Gastroesophageal sphincter (tissue), 4 donors: ENCODE data around the gene SST. TPM values are rescaled to one million over a fixed set of nuclear protein-coding genes. Genes with fewer than 3 reads are reported as not detected.

Source experiments
- ATAC-seq: fragments of 150-250 bp; one replicate; pipeline ENCODE4 v1.9.1; 2016; ENCODE audit warnings: mild to moderate bottlenecking, moderate library complexity
- H3K27ac ChIP-seq, 4 donors: fragments of 200-600 bp; sonication (generic) in 3 of 4; 1 replicate in 3 of 4; 2 replicates in 1 of 4; pipeline ENCODE4 v1.5.1; 2016 to 2019
- H3K27me3 ChIP-seq: fragments of 200-600 bp; sonication (generic); one replicate; pipeline ENCODE4 v1.5.1; 2019
- H3K36me3 ChIP-seq, 2 donors: fragments of 200-600 bp; sonication (generic); one replicate each; pipeline ENCODE4 v1.5.1; 2019; ENCODE audit warnings: control low read depth in 1 of 2
- H3K4me1 ChIP-seq, 3 donors: fragments of 200-600 bp; sonication (generic); 1 replicate in 2 of 3; 2 replicates in 1 of 3; pipeline ENCODE4 v1.5.1; 2016 to 2019; ENCODE audit warnings: control low read depth in 2 of 3
- H3K4me3 ChIP-seq, 2 donors: fragments of 200-600 bp; sonication (generic); one replicate each; pipeline ENCODE4 v1.5.1; 2019; ENCODE audit warnings: mild to moderate bottlenecking in 1 of 2, moderate library complexity in 1 of 2
- H3K9me3 ChIP-seq, 3 donors: fragments of 200-600 bp; sonication (generic); one replicate each; pipeline ENCODE4 v1.5.1; 2017 to 2019; ENCODE audit warnings: control low read depth in 2 of 3
- CTCF ChIP-seq, 4 experiments: fragments of 200-600 bp in 2 of 4; fragments of 450-650 bp in 2 of 4; sonication (generic) in 1 of 4; IDR thresholded peaks; one replicate each; pipeline ENCODE4 v1.5.1; 2017 to 2019; ENCODE audit warnings: antibody characterized with exemption in 4 of 4, mild to moderate bottlenecking in 2 of 4, moderate library complexity in 2 of 4
- EP300 ChIP-seq: sonication (generic); formaldehyde crosslinking; IDR thresholded peaks from one replicate; pipeline ENCODE4 v1.6.1; 2017; ENCODE audit warnings: antibody characterized with exemption, mild to moderate bottlenecking
- POLR2A ChIP-seq, 2 donors: fragments of 450-650 bp; IDR thresholded peaks; one replicate each; pipeline ENCODE4 v1.6.1; 2017; ENCODE audit warnings: antibody characterized with exemption in 2 of 2, mild to moderate bottlenecking in 2 of 2, moderate library complexity in 1 of 2
- POLR2AphosphoS5 ChIP-seq: sonication (generic); formaldehyde crosslinking; IDR thresholded peaks from one replicate; pipeline ENCODE4 v1.6.1; 2017; ENCODE audit warnings: antibody characterized with exemption
- WGBS, 2 donors: methylation state at CpG; one replicate each; pipeline ENCODE4 v1.1.5; 2018; ENCODE audit warnings: low coverage in 1 of 2; 5-methylcytosine and 5-hydroxymethylcytosine counted together
- total RNA-seq, 4 donors: library from RNA; depleted of rRNA; stranded (reverse); fragments of >200 nt; gene quantifications; one replicate each; pipeline ENCODE4 v1.1.0, GENCODE V29; 2016

Gene SST
- total RNA-seq, 4 donors from 2014 or later: 0.81 to 2.2 (median 1.2) TPM; not detected in 1

GRCh38 chr3:187695449-187695848, 25.3 kb upstream of the SST start:
- H3K36me3 ChIP-seq: no peaks in the 10 kb centered on the region
- WGBS, 2 donors: 41% methylated on average over 4 of the region's 4 CpGs; no CpG with 5 or more reads in 1 of the 2 donors
- TF ChIP-seq POLR2AphosphoS5 (no peak), CTCF (IDR thresholded peaks at IDR 0.05) (no peak), POLR2A (IDR thresholded peaks at IDR 0.05) (no peak), EP300 (no peak)

GRCh38 chr3:187694801-187695200, 24.6 kb upstream of the SST start:
- no peak for ATAC-seq
- 38 to 100% methylated on average over 3 of the region's 3 CpGs for WGBS, 2 donors
- H3K4me1 ChIP-seq: no peaks in the 10 kb centered on the region
- H3K27me3 ChIP-seq: no peaks in the 10 kb centered on the region
- no peak overlapping the region for H3K4me3 ChIP-seq
- H3K9me3 ChIP-seq: no peaks in the 10 kb centered on the region
- no peak overlapping the region for H3K27ac ChIP-seq
- H3K36me3 ChIP-seq: no peaks in the 10 kb centered on the region
- TF ChIP-seq EP300 (no peak), POLR2A (IDR thresholded peaks at IDR 0.05) (no peak), POLR2AphosphoS5 (no peak), CTCF (IDR thresholded peaks at IDR 0.05) (no peak)

More at GRCh38 chr3:187695449-187695848, 25.3 kb upstream of the SST start:
- Histone ChIP-seq H3K9me3 (no peaks in the 10 kb centered on the region), H3K27ac (no peak overlapping the region), H3K4me3 (no peak overlapping the region), H3K27me3 (no peaks in the 10 kb centered on the region), H3K4me1 (no peaks in the 10 kb centered on the region)
- ATAC-seq: no peak

GRCh38 chr3:187693431-187693830, 23.2 kb upstream of the SST start:
- Histone ChIP-seq H3K4me3 (no peak overlapping the region), H3K27me3 (no peaks in the 10 kb centered on the region), H3K27ac (no peak overlapping the region), H3K36me3 (no peaks in the 10 kb centered on the region), H3K9me3 (no peaks in the 10 kb centered on the region), H3K4me1 (no peaks in the 10 kb centered on the region)
- TF ChIP-seq POLR2A (IDR thresholded peaks at IDR 0.05) (no peak), POLR2AphosphoS5 (no peak), CTCF (IDR thresholded peaks at IDR 0.05) (no peak), EP300 (no peak)
- WGBS, 2 donors: 85 to 100% methylated on average over 1 of the region's 1 CpG
- ATAC-seq: no peak

GRCh38 chr3:187689984-187690383, 19.8 kb upstream of the SST start:
- 49 to 62% methylated on average over 3 to 4 of the region's 4 CpGs for WGBS, 2 donors
- Histone ChIP-seq H3K27ac (no peak overlapping the region), H3K4me3 (no peak overlapping the region), H3K36me3 (no peaks in the 10 kb centered on the region), H3K4me1 (no peaks in the 10 kb centered on the region), H3K27me3 (no peaks in the 10 kb centered on the region), H3K9me3 (peaks cover 0 to 14% (median 0%) of the 10 kb centered on the region in 3 donors)
- TF ChIP-seq EP300: no peak
- no peak for TF ChIP-seq POLR2AphosphoS5
- no peak for TF ChIP-seq CTCF (IDR thresholded peaks at IDR 0.05)
- no peak for TF ChIP-seq POLR2A (IDR thresholded peaks at IDR 0.05)
- no peak for ATAC-seq

- peaks cover 0 to 19% (median 0%) of the 10 kb centered on the region in 3 donors for H3K9me3 ChIP-seq
- no peaks in the 10 kb centered on the region for H3K36me3 ChIP-seq
- H3K4me1 ChIP-seq: no peaks in the 10 kb centered on the region
- 91 to 94% methylated on average over 5 of the region's 5 CpGs for WGBS, 2 donors
- no peak overlapping the region for H3K4me3 ChIP-seq
- TF ChIP-seq POLR2A (IDR thresholded peaks at IDR 0.05) (no peak), POLR2AphosphoS5 (no peak), CTCF (IDR thresholded peaks at IDR 0.05) (no peak), EP300 (no peak)
- no peak for ATAC-seq
- no peaks in the 10 kb centered on the region for H3K27me3 ChIP-seq
- no peak overlapping the region for H3K27ac ChIP-seq
Observed at GRCh38 chr3:187686621-187687273, 16.6 kb upstream of the SST start.
